RPMI8226 (cell line): ENCODE data around the gene S100A2.
A peak's percentile ranks its signal among the peaks of the same experiment; 100 is the strongest.
"Not testable (repeated sequence)": the region's sequence is repeated elsewhere in the genome, so short reads cannot be mapped to it uniquely, and the experiment has no call there.

Source experiments
- DNase-seq: peaks from one replicate; pipeline ENCODE4 v3.0.0-alpha.2; 2015

Gene S100A2

DNA sequence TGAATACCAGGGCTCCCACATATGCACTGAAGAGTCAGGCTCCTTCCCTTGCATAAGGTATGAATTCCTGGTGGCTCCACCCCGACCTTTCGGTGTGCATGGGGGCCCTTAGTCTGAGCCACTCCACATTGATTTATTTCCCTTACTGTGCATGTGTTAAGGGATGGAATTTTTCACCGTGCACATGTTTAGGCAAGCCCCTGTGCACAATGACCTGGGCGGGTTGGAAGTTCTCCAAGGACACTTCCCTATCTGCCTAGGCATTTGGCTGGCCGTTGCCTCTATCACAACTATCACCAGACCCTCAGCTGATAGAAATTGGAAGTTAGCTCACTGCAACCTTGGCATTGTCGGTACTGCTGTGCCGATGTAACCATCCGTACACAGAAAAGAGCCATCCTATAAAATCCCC is 39.5 kb downstream of the S100A2 start:
- DNase-seq = no peak

DNA sequence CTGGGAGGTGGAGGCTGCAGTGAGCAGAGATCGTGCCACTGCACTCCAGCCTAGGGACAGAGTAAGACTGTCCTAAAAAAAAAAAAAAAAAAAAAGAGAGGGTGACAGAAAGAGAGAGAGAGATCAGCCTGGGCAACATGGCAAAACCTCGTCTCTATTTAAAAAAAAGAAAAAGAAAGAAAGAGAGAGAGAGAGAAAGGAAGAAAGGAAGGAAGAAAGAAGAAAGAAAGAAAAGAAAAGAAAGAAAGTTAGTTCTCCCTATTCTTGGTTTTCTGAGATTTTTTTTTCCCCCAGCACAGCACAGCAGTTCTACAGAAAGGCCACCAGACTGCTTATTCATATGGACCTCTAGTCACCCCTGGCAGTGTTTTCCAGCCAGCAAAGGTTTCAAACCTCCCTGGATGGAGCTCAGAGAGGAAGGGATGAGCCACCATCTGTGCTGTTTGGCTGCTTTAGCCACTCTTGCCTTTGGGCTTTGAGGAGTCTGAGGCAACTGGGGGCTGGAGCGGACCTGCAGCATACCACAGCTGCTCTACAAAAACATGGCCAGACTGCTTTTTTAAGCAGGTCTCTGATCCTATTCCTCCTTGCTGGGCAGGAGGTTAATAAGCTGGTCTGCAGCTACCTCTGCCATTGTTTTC is 40.4 kb downstream of the S100A2 start:
- no peak for DNase-seq

DNA sequence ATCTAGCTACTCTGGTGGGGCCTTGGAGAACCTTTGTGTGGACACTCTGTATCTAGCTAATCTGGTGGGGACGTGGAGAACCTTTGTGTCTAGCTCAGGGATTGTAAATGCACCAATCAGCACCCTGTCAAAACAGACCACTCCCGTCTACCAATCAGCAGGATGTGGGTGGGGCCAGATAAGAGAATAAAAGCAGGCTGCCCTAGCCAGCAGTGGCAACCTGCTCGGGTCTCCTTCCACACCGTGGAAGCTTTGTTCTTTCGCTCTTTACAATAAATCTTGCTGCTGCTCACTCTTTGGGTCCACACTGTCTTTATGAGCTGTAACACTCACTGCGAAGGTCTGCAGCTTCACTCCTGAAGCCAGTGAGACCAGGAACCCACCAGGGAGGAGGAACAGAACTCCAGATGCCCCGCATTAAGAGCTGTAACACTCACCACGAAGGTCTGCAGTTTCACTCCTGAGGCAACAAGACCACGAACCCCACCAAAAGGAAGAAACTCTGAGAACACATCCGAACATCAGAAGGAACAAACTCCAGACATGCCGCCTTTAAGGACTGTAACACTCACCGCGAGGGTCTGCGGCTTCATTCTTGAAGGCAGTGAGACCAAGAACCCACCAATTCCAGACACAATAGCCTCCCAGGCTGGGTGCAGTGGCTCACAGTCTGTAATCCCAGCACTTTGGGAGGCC is 43.1 kb downstream of the S100A2 start:
- not testable (repeated sequence) for DNase-seq

DNA sequence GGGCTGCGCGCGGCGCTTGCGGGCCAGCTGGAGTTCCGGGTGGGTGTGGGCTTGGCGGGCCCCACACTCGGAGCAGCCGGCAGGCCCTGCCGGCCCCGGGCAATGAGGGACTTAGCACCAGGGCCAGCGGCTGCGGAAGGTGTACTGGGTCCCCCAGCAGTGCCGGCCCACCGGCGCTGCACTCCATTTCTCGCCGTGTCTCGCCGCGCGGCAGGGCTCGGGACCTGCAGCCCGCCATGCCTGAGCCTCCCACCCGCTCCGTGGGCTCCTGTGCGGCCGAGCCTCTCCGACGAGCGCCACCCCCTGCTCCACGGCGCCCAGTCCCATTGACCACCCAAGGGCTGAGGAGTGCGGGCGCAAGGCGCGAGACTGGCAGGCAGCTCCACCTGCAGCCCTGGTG is 43.8 kb downstream of the S100A2 start:
- DNase-seq = not testable (repeated sequence)

DNA sequence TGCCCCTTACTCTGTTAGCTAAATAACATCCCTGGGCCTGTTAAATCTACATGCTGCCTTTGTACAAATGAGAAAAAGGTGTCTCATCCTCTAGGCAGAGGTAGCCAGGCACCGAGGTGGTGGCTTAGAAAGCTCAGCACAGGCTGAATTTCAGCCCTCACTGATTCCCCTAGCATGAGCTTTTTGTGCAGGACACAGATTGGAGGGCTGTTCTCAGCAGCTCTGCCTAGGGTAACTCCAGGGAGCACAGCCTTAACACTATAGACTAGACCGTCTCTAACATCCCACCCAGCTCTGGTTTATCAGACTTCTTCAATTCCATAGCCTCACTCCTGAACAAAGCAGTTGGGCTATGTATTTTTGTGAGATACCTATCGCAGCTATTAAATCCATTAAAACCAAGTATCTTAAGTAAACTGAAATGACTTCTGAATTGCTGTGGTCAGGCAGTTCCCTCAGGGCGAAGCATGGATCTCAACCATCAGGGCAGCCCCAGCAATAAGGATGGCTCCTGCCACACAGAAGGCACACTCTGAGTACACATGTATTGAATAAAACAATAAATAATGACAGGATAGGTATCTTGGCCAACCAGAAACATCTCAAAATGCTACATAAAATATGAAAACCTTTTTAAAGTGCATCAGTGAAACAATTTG is 44.7 kb downstream of the S100A2 start:
- no peak for DNase-seq

DNA sequence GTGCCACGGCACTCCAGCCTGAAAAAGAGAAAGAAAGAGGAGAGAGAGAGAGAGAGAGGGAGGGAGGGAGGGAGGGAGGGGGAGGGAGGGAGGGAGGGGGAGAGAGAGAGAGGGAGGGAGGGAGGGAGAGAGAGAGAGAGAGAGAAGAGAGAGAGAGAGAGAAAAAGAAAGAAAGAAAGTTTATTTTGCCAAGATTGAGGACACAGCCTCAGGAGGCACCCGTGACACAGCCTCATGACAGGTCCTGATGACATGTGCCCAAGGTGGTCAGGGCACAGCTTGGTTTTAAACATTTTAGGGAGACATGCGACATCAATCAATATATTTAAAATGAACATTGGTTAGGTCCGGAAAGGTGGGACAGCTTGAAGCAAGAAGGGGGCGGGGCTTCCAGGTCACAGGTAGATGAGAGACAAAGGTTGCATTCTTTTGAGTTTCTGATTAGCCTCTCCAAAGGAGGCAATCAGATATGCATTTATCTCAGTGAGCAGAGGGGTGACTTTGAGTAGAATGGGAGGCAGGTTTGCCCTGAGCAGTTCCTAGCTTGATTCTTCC is 45.4 kb downstream of the S100A2 start:
- DNase-seq = not testable (repeated sequence)

DNA sequence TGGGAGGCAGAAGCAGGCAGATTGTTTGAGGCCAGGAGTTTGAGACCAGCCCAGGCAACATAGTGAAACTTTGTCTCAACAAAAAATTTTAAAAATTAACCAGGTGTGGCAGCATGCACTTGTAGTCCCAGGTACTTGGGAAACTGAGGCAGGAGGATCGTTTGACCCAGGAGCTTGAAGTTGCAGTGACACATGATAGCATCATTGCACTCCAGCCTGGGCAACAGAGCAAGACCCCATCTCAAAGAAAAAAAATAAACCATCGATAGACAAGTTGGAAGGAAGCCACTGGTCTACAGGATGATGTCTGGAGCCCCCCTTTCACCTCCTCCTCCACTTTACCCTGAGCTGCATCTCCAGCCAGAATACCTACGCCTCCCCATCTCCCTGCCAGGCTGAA is 46.4 kb downstream of the S100A2 start:
- no peak for DNase-seq

DNA sequence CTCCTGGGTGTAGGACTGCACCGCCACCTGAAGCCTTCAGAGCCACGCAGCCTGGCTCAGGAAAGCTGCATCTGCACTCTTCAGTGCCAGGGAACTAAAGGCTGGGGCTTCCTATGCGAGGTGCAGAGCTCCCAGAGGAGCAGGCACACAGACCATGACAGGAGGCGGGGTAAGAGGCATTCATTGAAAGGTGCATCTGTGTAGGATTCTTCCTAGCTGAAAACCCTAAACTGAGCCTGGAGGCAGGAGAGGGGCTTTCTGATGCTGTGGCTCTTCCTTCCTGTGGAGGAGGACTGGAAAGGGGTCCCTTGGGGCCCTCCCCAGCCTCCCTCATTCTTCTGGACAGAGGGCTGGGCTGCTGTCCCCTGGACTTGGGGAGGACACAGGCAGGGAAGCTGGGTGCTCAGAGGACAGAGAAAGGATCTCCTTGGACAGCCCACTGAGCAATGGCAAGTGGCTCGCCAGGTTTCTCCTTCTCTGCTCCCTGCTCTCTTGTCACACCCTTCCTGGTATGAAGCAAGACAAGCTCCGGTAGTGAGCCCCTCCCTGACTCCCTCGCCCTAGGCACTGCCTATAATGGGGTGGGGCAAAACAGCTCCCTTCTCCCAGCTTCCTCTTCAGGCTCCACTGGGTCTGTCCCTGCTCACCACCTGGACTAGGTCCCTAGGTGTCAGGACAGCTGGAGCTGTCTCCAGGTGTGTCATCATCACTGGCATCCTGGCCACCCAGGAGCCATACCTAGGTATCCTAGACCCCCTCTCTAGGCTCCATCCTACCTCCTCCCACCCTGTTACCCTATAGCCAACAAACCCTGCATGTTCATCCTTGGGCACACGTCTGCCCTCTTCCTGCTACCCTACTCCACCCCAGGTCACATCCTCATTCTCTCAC is 49.9 kb downstream of the S100A2 start:
- no peak for DNase-seq

DNA sequence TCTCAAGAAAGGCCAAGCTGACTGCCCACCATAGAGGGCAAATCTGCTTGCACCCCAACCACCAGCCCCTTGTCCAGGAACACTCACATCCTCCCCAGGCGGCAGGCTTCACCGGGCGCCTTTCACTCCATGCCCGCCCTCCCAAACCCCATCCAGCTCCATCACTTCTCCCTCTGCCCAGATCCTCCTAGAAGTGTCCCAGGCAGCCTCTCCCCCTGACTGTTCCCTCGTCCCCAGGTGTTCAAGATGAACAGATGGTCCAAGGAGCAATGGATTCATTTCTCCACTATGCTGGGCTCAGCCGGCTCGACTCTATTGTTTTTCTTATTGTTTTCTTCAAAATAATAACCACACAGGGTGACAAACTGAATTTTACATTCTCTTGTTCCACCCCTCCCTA is 52.0 kb downstream of the S100A2 start:
- DNase-seq = no peak

DNA sequence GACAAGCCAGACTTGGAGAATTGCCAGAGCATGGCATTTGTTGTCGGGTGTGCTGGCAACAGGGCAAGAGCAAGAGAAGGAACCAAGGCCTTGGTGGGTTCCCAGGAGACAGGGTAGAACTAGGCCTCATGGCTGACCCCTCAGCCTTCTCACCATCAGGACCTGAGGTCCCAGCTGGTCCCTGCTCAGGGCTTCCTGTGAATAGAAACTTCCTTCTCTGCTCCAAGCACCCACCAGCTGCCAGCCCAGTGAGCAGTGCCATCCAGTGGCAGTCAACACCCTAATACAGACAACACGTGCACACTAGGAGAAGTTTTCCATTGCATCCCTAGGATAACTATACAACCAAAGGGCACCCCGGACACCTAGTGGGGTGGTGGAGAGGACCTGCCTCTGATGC is 52.6 kb downstream of the S100A2 start:
- peak; percentile 38 for DNase-seq
